ENCODE results near the gene TTLL6.
A peak's percentile ranks its signal among the peaks of the same experiment; 100 is the strongest.

Gene TTLL6

DNA sequence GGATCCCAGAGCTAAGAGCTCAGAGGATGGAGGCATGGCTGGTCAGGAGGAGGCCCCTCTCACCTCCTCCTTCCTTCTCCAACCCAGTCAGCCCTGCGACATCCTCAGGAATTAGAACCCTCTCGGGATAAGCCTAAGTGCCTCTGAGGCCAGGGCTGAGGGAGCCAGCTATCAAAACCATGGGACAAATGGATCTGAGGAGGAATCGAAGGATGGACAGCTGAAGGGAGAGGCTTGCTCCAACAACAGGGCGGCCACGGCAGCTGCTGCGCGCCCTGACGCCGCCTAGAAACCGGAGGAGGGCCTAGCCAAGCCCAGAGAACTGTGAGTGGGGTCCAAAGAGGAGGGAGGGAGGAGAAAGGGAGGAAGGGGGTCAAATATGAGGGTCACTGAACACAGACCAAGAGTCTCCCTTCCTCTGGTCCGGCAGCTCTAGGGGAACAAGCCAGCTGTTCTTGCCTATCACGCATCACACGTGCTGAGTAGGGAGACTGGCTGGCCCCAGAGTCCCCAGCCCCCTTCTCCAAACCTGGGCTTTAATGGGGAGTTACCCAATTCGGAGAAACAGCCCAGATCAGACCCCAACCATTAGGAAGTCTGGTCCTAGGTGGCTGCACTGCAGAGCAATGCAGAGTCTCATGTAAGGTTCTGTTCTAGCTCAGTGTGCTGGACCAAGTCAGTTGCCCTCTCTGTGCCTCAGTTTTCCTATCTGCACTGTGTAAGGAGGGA is 82.5 kb downstream of the TTLL6 start:
- DNase-seq = no peak

DNA sequence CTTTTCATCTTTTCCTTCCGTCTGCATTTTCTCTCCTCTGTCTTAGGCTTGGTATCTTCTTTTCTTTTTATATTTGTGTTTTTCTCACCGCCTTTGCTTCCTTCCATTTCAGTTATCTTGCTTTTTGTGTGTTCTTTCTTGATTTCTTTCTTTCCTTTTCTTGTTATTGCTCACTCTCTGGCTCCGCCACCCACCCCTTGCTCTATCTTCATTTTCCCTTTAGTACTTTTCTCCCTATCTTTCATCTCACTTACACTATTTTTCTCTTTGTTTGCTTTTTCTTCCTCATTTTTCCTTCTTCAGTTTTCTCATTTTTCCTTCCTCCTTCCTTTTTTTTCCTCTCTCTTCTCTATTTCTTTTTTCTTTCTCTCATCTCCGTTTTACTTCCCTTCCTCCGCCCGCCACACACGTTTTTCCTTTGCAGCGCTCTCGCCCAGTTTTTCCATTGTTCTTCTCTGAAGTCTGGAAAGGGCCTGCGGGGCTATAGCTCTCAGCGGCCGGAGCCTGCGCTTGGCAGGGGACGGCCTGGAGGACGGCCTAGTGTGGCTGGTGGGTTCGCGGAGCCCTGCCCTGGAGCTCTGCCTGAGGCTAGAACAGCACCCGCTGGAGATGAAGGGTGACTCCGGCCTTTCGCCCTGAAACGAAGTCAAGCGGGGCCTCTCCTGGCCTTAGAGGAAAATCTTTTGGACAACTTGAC is 83.2 kb downstream of the TTLL6 start:
- DNase-seq = no peak

DNA sequence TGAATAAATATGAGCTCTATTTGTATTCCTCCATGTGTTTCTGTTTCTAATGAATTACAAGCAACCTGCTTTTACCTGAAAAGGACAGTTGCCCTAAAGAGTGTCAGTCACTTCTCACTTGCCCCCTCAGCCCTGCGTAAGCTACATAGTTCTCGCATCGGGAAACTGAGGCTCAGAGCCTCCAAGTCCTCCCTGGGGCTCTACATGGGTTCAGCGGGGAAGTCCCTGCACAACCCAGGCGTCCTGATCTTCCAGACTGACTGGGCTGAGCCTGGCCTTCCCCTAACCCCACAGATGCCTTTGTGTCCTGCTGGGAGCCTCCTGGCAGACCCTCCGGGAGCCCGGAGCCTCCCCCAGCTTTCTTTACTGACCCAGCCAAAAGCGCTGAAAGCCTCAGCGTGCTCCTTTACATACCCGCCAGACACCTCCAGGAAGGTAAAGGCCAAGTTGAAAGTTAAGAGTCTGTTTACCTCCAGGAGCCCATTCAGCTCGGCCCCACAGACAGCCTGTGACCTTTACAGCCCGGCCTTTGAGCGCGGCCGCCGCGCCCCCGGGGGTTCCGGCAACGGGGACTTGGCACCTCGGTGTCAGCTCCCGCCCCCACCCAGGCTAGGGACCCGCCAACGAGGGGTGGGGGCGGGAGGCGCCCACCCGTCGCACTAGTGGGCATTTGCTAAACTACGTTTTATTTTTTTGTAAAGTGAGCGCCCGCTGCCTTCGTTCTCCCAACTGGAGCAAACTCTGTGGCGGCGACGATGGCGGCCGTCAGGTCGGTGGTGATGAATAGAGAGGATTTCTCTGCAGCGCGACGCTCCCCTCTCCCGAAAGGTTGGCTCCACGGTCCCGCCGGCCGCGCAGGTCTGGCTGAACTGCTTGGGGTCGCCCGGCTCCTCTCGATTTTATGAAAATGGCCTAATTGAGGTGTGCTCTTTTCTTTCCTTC is 84.1 kb downstream of the TTLL6 start:
- DNase-seq = no peak

DNA sequence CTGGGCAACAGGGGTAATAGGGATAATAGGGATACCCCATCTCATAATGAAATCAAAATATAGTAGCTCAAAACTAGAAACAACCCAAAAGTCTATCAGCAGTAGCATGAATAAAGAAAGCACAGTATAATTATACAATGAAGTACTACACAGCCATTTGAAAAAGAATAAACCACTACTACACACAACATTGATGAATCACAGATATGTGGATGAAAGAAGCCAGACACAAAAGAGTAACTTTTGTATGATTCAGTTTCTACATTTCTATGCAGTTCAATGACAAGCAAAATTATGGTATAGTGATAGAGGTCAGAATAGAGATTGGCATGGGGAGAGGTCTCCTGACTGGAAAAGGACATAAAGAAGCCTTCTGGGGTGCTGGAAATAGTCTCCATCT is 85.7 kb downstream of the TTLL6 start:
- DNase-seq = no peak

DNA sequence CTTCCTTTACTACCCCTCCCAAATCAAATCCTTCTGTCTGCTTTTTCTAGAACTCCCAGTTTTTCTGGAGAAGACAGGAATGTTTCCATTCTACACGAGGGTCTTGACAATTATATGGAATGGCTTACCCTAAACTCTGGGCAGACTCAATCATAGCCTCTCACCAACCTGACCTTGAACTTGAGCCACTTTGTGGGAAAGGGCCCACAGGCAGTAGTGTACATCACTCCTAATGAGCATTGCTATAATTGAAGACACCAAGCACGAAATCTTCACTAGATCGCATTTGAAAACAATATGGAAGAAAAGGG is 86.8 kb downstream of the TTLL6 start:
- no peak for DNase-seq

DNA sequence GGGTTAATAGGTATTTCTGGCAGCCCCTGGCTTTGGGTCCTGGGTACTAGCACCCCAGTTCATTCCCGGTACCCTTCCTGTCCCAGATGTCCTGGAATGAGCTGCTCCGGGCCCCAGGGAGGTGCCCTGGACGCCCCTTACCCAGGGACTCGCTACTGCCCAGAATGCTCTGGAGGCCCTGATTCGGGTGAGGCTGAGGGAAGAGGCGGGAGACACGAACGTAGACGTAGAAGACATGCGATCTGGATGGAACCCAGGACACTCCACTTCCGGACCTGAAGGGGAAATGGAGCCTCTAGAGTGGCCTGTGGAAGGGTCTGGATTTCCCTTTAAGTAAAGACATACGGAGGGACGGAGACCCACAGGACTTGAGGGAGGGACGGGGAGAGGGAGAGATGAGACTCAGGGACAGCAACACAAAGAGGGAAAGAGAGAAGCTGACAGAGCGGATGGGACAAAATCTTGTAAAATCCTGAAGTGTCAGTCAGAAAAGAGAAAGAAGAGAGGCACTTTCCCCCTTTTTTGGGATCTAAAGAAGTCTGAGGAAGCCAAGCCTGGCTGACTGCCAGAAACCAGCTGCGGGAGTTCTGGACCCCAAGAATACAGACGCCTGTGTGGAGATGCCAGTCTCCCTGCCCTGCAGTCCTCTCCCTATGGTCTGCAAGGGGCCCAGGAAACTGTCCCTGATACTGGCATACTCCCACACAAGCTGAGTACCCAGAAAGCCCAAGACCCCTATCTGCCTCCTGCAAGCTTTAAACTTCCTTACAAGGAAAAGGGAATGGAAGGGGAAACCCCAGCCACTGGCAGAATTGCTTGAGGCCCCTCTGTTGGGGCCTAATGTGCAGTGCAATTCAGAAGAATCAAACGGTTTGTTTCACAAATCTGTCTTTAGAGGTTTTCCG is 87.4 kb downstream of the TTLL6 start:
- no peak for DNase-seq

DNA sequence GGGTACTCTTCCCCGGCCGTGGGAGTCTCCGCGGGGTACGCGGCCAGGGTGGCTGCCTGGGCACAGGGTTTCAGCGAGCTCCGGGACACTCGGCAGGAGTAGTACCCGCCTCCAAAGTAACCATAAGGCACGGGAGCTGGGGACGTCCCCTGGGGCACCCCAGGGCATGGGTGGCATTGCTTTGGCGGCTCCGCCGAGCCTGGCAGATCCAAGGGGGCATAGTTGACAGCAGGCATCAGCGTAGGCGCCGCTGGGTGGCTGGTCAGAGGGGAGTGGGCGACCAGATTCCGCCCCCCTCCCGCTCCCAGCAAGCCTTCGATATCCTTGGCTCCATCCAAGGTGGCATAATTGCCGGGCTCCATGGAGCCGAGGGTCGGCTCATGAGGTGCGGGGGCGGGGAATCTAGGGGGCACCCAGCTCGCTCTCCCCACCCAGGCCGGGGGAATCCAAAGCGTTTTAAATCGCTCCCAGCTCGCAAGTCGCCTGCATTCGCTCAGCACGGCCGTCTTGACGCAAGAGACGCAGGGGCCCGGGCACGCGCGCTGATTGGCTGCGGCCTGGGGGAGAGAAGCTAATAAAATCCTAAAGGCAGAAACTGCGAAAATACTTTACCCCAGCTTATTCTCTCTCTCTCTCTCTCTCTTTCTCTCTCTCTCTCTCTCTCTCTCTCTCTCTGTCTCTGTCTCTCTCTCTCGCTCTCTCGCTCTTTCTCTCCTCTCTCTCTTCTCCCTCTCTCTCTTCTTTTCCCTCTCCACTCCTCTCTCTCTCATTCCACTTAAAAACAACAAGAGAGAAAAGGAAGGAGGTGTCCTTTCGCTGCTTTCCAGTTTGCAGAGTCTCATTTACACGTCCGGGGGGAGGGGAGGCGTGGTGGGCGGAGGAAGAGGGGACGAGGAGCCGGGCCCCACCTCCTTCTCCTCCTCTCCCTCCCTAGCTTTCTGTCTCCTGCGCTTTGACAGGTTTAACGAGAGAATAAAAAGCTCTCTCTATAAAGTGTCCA is 88.5 kb downstream of the TTLL6 start, which contains the start of gene HOXB13:
Gene HOXB13 (minus strand): TSS at position 519 of the 1,000 bp plus-strand sequence. CDS start 157 bp downstream, at position 362.
- no peak for DNase-seq

DNA sequence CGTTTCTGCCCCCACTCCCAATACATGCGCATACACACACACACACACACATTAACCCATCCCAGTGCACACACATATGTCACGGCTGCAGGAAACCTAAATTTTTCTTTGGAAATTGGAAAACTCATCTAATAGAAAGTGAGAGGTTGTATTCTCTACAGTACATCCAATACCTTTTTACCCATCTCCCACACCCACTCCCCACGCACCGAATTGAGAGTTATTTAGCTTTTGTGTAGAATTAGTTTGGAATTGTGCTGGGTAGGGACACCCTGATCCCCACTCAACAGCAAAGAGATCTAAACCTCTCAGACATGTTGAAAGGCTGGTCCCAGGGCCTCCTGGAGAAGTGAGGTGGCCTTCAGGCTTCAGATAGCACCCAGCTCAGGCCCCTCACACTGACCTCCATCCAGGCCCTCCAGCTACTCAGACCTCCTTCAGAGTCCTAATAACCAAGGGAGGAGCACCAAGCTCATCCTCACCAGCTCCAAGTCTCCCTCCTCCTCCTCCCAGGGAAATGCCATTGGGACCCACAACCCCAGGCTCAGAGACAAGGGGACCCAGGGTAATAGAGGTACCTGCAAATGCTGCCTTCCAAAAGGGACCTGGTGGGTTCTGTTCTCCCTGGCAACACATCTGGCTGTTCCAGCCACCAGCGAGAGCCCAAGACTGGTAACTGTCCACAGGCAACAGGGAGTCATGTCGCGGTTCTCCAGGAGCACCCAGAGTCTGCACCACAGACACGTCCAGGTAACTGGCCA is 89.4 kb downstream of the TTLL6 start:
- DNase-seq = no peak

DNA sequence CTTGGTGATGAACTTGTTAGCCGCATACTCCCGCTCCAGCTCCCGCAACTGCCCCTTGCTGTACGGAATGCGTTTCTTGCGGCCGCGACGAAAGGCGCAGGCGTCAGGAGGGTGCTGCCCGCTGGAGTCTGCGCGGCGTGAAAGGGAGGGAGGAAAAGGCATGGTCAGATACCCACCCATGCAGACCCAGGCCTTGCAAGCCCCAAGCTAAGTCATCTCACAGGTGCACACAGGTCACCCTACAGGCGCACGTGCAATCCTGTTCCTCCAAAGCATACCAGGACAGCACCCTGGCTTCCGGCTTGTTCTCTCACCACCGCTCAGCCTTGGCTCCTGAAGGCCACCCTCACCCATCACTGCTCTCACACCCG is 90.1 kb downstream of the TTLL6 start:
- no peak for DNase-seq

DNA sequence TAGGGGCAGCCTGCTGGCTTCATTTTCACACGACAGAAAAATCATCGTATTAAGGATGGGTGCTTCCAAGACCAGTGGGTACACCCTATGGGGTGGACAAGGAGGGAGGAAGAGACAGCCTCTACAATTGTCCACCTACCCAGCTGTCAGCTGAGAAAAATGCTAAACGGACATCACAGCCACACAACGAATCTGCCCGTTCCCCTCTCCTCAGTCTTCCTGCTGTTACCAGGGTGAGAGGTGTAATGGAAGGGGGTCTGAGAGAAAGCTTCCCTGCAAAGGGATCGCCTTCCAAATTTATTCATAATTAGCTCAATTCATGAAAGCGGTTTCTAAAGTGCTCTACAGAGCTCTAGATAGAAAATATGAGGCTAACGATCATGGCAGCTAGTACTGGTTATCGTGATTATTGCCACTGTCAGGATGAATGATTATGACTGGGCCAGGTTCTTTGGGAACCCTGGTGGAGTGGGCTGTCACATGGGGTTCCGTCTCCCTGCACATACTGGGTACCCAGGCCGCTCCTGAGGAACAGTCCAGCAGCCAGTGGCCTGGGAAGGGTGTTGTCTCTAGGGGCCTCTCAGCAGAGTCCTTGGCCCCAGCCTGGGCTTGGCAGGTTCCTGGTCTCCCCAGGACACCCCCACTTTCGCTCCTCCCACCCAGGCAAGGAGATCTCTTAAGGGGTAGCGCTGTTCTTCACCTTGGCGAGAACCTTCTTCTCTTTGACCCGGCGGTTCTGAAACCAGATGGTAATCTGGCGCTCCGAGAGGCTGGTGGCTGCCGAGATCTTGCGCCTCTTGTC is 90.7 kb downstream of the TTLL6 start:
- DNase-seq = no peak

DNA sequence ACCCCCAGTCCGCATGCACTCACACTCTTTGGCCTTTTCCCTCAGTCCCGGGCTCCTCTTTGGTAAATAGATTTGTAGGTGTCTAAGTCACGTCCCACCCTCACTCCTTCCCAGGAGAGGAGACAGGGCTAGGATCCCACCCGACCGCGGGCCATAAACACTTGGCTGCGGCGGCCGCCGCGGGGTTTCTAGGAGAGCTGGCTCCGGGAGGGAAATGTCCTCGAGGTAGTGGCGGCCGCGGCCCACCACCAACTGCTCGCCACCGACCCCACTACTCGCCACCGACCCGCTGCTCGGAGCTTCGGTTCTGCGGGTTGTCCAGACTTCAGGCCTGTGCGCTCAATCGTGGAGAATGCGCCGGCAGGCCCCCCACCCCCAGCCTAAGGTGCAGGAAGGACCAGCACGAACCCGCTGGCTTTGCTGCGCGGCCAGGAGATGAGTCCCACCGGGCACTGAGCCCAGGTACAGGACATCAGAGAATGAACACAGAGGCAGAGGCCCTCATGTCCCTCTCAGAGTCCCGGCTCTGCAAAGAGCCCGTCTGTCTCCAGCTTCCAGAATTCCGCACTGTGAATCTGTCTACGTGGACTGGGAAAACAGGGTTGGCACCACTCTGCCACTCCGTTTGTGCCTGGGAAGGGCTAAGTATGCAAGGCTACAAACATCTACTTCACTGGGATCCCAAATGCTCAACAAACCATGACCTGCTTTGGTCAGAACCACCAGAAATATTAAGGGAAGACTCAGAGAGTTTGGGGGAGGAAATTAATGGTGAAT is 91.6 kb downstream of the TTLL6 start:
- DNase-seq = no peak

DNA sequence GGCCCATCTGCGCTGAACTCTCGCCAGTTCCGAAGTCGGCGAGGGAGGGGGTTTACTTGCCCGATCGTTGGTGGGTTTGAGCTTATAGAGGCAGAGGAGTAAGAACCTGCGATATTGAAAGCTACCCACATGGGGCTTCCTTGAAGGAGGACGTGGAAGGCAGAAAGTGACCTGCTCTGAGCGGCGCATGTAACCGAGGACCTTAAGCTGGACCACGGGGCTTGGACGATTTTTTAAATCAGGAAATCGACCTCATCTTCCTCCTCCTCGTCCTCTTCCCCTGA is 92.1 kb downstream of the TTLL6 start:
- no peak for DNase-seq

DNA sequence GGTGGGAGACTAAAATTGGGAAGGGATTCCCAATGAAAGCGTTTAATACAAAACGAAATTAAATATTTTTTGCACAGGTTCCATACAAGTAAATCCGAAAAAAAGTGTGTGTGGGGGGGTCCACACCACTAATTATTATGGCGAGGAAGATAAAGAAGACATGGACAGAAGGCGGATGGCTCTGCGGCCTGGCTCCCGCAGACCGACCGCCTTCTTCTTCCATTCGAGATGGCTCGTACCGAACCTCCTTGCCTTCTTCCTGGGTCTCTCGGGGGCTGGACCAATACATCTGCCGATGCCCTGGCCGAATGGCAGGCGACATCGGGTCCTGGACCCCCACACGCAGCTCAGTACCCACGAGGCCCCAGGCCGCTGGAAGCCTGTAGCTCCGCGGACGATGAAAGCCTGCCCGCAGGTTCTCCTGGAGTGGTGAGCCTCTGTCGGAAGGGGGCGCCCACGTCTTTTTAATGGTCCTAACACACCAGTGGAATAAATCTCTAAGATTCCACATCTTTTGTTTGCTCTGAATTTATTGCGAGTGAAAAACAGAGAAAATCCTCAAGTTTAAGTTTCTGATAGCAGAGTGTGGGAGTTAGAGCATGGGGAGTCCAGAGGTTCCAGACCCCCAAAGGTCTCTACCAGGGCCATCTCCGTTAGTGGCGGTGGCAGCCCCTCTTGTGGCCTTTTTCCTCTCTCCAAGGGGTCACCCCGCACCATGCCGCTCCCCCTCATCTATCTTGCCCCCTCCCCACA is 92.6 kb downstream of the TTLL6 start:
- DNase-seq = peak; percentile 74

DNA sequence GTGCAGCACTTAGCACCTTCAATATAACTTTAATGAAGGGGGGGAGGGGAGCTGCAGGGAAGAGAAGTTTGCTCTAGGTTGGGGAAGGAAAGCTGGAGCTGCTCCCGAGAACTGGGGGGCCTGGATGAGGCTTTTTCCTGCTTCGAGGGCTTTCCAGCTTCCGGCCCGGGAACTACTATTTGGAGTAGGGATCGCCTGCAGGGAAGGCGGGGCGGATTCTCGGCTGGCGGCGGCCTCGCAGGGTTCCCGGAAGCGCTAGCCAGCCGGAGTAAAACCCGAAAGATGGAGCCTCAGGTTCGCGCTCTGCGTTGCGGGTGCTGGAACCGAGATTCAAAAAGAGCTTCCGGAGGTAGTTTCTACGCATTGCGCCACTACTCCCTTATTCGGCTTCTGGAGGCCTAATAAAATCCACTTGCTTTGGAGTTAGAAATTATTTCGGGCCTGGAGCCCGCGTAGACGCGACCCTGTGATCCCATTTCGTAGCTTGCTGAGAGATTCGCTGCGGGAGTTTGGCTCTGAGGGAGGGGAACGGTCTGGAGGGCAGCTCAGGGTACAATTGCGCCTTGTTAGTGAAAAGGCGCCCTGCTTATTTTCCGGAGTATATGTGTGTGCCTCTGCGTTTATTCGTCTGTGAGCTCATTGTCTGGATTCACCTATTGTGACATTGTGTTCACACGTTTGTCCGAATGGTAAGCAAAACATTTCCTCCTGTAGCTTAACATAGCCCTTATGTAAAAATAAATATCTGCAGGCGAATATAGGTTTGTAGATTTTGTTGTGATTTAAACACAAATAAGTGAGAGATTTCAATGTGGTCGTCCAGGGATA is 93.4 kb downstream of the TTLL6 start:
- DNase-seq = no peak

DNA sequence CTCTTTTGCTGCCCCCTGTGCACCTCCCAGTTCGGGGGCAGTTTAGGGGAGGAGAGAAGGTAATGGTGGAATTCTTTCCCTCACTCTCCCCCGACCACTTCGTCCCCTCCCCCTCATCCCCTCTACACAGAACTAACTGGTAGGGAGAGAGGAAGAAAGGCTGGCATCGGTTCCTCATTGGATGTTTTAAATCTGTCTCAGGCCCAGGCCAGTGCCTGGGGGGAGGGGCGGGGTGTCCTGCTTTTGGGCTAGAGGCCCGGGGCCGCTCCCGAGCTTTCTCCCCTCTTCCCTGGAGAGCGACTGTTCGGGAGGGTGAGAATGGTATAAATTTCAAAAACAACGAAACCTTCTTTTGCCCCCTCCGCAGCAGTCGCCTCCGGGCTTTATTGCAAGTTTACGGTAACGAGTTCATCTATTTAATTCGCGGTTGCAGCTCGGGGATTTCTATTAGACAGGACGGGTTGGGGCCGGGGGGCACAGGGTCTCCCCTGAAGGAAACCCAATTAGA is 94.1 kb downstream of the TTLL6 start, which contains the start of gene PRAC2:
Gene PRAC2 (plus strand): TSS at position 271 of the 508 bp plus-strand sequence. CDS start 1,226 bp downstream, outside the sequence.
- no peak for DNase-seq

DNA sequence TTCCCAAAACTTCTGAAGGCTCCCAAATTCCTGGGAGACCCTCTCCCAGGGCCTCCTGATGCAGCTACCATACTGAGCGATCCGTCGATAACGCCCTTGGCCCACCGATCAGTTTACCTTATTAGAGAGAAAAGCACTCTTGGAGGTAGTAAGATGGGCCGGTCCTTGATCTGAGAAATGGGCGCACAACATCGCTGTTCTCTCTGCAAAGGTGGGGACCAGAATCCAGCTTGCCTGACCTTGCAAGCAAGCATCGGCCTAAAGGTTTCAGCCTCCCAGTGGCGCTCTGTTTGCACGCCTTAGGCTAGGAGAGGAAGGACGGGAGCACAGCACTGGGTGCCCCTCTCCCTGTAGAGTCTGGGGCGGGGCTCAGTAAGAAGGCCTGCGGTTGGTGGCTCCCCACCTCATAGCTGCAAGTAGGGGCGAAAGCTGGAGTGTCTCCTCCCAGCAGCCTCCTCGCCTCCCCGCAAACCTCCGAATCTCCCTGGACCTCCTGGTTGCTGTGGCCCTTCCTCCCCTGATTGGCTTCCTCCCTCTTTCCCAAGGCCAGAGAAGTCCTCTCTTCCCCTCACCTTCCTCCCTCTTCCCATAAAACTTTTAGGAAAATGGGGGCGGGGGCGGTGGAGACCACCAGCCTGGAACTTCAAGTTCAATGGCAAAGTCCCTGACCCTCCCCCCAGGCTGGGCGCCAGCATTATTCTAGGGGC is 94.7 kb downstream of the TTLL6 start, which contains the start of gene PRAC1:
Gene PRAC1 (minus strand): TSS at position 318 of the 707 bp plus-strand sequence. CDS start 126 bp downstream, at position 192.
- DNase-seq = no peak
